ENCODE data around the gene BBS7.

DNA sequence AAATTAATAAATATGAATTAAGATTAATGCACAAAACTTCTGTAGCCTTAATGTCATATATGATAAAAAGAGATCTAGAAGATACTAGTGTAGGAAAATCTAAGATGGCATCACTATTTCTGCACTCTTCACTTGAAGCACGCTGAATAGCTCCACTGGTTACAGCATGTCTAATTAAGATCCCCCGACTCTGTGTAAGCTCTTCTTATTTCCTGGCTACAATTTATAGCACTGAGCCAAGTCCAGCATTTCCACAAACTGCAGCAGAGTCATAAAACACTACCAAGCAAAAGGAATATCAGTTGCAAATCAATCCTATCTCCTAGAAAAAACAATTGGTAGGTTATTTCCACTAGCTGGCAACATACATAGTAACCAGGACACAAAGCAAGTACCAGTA is 45.3 kb downstream of the BBS7 start:
- TF ChIP-seq TAF1 (IDR thresholded peaks at IDR 0.05; ENCODE audit: borderline replicate concordance, low read depth, low read length) (no peak), POLR2AphosphoS5 (IDR thresholded peaks at IDR 0.05; ENCODE audit: low read depth, low read length) (no peak), POLR2A (IDR thresholded peaks at IDR 0.05; ENCODE audit: low read depth, low read length) (no peak)
